CD8-positive, alpha-beta memory T cell (primary cell): ENCODE measurements around the gene SLC24A3. TPM values are rescaled to one million over a fixed set of nuclear protein-coding genes. Genes with fewer than 3 reads are reported as not detected.

Source experiments
- CTCF ChIA-PET: fragments of 350-600 bp; sonication (Branson Sonifier 250); formaldehyde crosslinking; loops from one replicate; lab custom pipeline; 2021; ENCODE audit warnings: antibody characterized with exemption; lab: Charles Lee
- POLR2A ChIA-PET: fragments of 350-600 bp; sonication (Branson Sonifier 250); formaldehyde crosslinking; loops from one replicate; lab custom pipeline; 2021; ENCODE audit warnings: antibody characterized with exemption; lab: Charles Lee
- DNase-seq, 5 donors: peaks; one replicate each; pipeline versions ENCODE4 v3.0.0 to v3.0.0-alpha.2; 2020 to 2022; ENCODE audit warnings: mixed read lengths in 1 of 5
- H3K27ac ChIP-seq: one replicate; pipeline ENCODE4 v1.7.0; 2013; ENCODE audit warnings: low read depth, mild to moderate bottlenecking, low read length, moderate library complexity
- H3K27me3 ChIP-seq: 2 replicates; pipeline ENCODE4 v1.7.0; 2013; ENCODE audit warnings: low read length, mild to moderate bottlenecking; ENCODE audit not compliant: insufficient read depth, poor library complexity, severe bottlenecking
- H3K36me3 ChIP-seq: 2 replicates; pipeline ENCODE4 v1.7.0; 2013; ENCODE audit warnings: mild to moderate bottlenecking, low read length, moderate library complexity; ENCODE audit not compliant: insufficient read depth
- H3K4me1 ChIP-seq: 2 replicates; pipeline ENCODE4 v1.7.0; 2013; ENCODE audit warnings: mild to moderate bottlenecking, low read length, moderate library complexity; ENCODE audit not compliant: insufficient read depth
- H3K4me3 ChIP-seq: 2 replicates; pipeline ENCODE4 v1.7.0; 2013; ENCODE audit warnings: mild to moderate bottlenecking, low read length
- H3K9me3 ChIP-seq: 2 replicates; pipeline ENCODE4 v1.7.0; 2013; ENCODE audit warnings: mild to moderate bottlenecking, low read length
- H3K27ac Mint-ChIP-seq, 8 donors: one replicate each; pipeline ENCODE4 v1.8.0; 2020 to 2021; ENCODE audit warnings: mixed read lengths in 8 of 8, mild to moderate bottlenecking in 6 of 8, inconsistent platforms in 3 of 8, moderate library complexity in 3 of 8
- H3K27me3 Mint-ChIP-seq, 2 donors: one replicate each; pipeline ENCODE4 v1.8.0; 2020 to 2021; ENCODE audit warnings: mixed read lengths in 2 of 2, mild to moderate bottlenecking in 1 of 2, moderate library complexity in 1 of 2
- H3K36me3 Mint-ChIP-seq, 3 donors: one replicate each; pipeline ENCODE4 v1.8.0; 2020 to 2021; ENCODE audit warnings: mixed read lengths in 3 of 3, inconsistent platforms in 1 of 3, mild to moderate bottlenecking in 1 of 3
- H3K4me1 Mint-ChIP-seq, 3 donors: one replicate each; pipeline ENCODE4 v1.8.0; 2020 to 2021; ENCODE audit warnings: mixed read lengths in 3 of 3, inconsistent platforms in 1 of 3, mild to moderate bottlenecking in 1 of 3
- H3K4me3 Mint-ChIP-seq, 7 donors: one replicate each; pipeline ENCODE4 v1.8.0; 2020 to 2021; ENCODE audit warnings: mixed read lengths in 7 of 7, mild to moderate bottlenecking in 6 of 7, moderate library complexity in 4 of 7, inconsistent platforms in 2 of 7
- H3K9me3 Mint-ChIP-seq, 5 donors: one replicate each; pipeline ENCODE4 v1.8.0; 2020 to 2022; ENCODE audit warnings: mixed read lengths in 5 of 5, mild to moderate bottlenecking in 3 of 5, moderate library complexity in 2 of 5, inconsistent platforms in 1 of 5
- polyA plus RNA-seq: library from polyadenylated mRNA; unstranded; fragments of 300-500 nt; fragmentation: Illumina TruSeq; gene quantifications from one replicate; pipeline ENCODE4 v1.2.3, GENCODE V29; 2021
- total RNA-seq, 2 experiments: library from RNA; stranded (reverse); gene quantifications; one replicate each; pipeline ENCODE4 v1.2.3, GENCODE V29; 2021

Gene SLC24A3
- total and polyA plus RNA-seq, 3 experiments from 2014 or later = not detected

GRCh38 chr20:19483309-19483708 is 270.9 kb downstream of the SLC24A3 start:
- H3K4me1 Mint-ChIP-seq = no peaks in the 10 kb centered on the region
- DNase-seq = no peak
- H3K27ac Mint-ChIP-seq = no peak overlapping the region
- Histone ChIP-seq H3K4me3 (no peak overlapping the region), H3K4me1 (no peaks in the 10 kb centered on the region), H3K27ac (no peak overlapping the region), H3K9me3 (no peaks in the 10 kb centered on the region), H3K36me3 (no peaks in the 10 kb centered on the region), H3K27me3 (no peaks in the 10 kb centered on the region)
- no peaks in the 10 kb centered on the region for H3K36me3 Mint-ChIP-seq
- POLR2A ChIA-PET = no interaction called here
- peaks cover 0 to 6% (median 0%) of the 10 kb centered on the region in 5 donors for H3K9me3 Mint-ChIP-seq
- CTCF ChIA-PET = interaction anchor here (1.0 kb wide), 1 partner anchor 14 kb away, joined by 3 read pairs; no protein-coding TSS in a partner anchor
- peaks cover 0 to 3% of the 10 kb centered on the region in 2 donors for H3K27me3 Mint-ChIP-seq
- no peak overlapping the region for H3K4me3 Mint-ChIP-seq

- no peaks in the 10 kb centered on the region for H3K9me3 ChIP-seq
- no peak overlapping the region for H3K4me3 ChIP-seq
- no peak overlapping the region for H3K27ac ChIP-seq
- Mint-ChIP-seq H3K27ac (no peak overlapping the region), H3K4me1 (no peaks in the 10 kb centered on the region), H3K4me3 (no peak overlapping the region), H3K9me3 (peaks cover 0 to 4% (median 0%) of the 10 kb centered on the region in 5 donors), H3K36me3 (no peaks in the 10 kb centered on the region), H3K27me3 (peaks cover 0 to 3% of the 10 kb centered on the region in 2 donors)
- ChIA-PET POLR2A (no interaction called here), CTCF (no interaction called here)
- no peaks in the 10 kb centered on the region for H3K4me1 ChIP-seq
- DNase-seq = no peak
- H3K27me3 ChIP-seq = no peaks in the 10 kb centered on the region
- H3K36me3 ChIP-seq = no peaks in the 10 kb centered on the region
These were observed 274.0 kb downstream of the SLC24A3 start for GRCh38 chr20:19486446-19486845.

GRCh38 chr20:19487420-19487819 is 275.0 kb downstream of the SLC24A3 start:
- Mint-ChIP-seq H3K4me3 (no peak overlapping the region), H3K9me3 (peaks cover 0 to 2% (median 0%) of the 10 kb centered on the region in 5 donors), H3K27me3 (peaks cover 0 to 1% of the 10 kb centered on the region in 2 donors), H3K27ac (no peak overlapping the region), H3K4me1 (no peaks in the 10 kb centered on the region), H3K36me3 (no peaks in the 10 kb centered on the region)
- Histone ChIP-seq H3K9me3 (no peaks in the 10 kb centered on the region), H3K27ac (no peak overlapping the region), H3K4me3 (no peak overlapping the region), H3K27me3 (no peaks in the 10 kb centered on the region), H3K4me1 (no peaks in the 10 kb centered on the region), H3K36me3 (no peaks in the 10 kb centered on the region)
- no peak for DNase-seq
- CTCF ChIA-PET = no interaction called here
- POLR2A ChIA-PET = no interaction called here

- H3K9me3 ChIP-seq = no peaks in the 10 kb centered on the region
These were observed 278.8 kb downstream of the SLC24A3 start for GRCh38 chr20:19491241-19491640.

GRCh38 chr20:19492116-19492515 is 279.7 kb downstream of the SLC24A3 start:
- H3K36me3 ChIP-seq = no peaks in the 10 kb centered on the region
- no peaks in the 10 kb centered on the region for H3K9me3 ChIP-seq
- CTCF ChIA-PET = no interaction called here
- Mint-ChIP-seq H3K4me1 (no peaks in the 10 kb centered on the region), H3K4me3 (no peak overlapping the region), H3K36me3 (no peaks in the 10 kb centered on the region), H3K27me3 (no peaks in the 10 kb centered on the region), H3K9me3 (no peaks in the 10 kb centered on the region), H3K27ac (no peak overlapping the region)
- H3K4me3 ChIP-seq = no peak overlapping the region
- H3K4me1 ChIP-seq = no peaks in the 10 kb centered on the region
- DNase-seq = no peak
- POLR2A ChIA-PET = no interaction called here
- no peak overlapping the region for H3K27ac ChIP-seq
- no peaks in the 10 kb centered on the region for H3K27me3 ChIP-seq

More at GRCh38 chr20:19491241-19491640, 278.8 kb downstream of the SLC24A3 start:
- POLR2A ChIA-PET = no interaction called here
- Mint-ChIP-seq H3K27me3 (no peaks in the 10 kb centered on the region), H3K4me3 (no peak overlapping the region), H3K9me3 (no peaks in the 10 kb centered on the region), H3K4me1 (no peaks in the 10 kb centered on the region), H3K27ac (no peak overlapping the region), H3K36me3 (no peaks in the 10 kb centered on the region)
- Histone ChIP-seq H3K27me3 (no peaks in the 10 kb centered on the region), H3K4me1 (no peaks in the 10 kb centered on the region), H3K27ac (no peak overlapping the region), H3K4me3 (no peak overlapping the region), H3K36me3 (no peaks in the 10 kb centered on the region)
- CTCF ChIA-PET = no interaction called here
- no peak for DNase-seq

- no peaks in the 10 kb centered on the region for H3K9me3 ChIP-seq
- H3K36me3 Mint-ChIP-seq = no peaks in the 10 kb centered on the region
- H3K9me3 Mint-ChIP-seq = no peaks in the 10 kb centered on the region
- H3K27me3 ChIP-seq = no peaks in the 10 kb centered on the region
- H3K27ac Mint-ChIP-seq = no peak overlapping the region
- no peaks in the 10 kb centered on the region for H3K4me1 ChIP-seq
- no peak for DNase-seq
- H3K27ac ChIP-seq = no peak overlapping the region
- no peak overlapping the region for H3K4me3 Mint-ChIP-seq
- H3K4me1 Mint-ChIP-seq = no peaks in the 10 kb centered on the region
- no peaks in the 10 kb centered on the region for H3K27me3 Mint-ChIP-seq
- ChIA-PET CTCF (no interaction called here), POLR2A (no interaction called here)
- no peaks in the 10 kb centered on the region for H3K36me3 ChIP-seq
- H3K4me3 ChIP-seq = no peak overlapping the region
These were observed 280.4 kb downstream of the SLC24A3 start for GRCh38 chr20:19492687-19493336.

GRCh38 chr20:19493794-19494495 is 281.5 kb downstream of the SLC24A3 start:
- Mint-ChIP-seq H3K4me1 (peaks cover 0 to 3% (median 0%) of the 10 kb centered on the region in 3 donors), H3K9me3 (no peaks in the 10 kb centered on the region), H3K27ac (no peak overlapping the region), H3K4me3 (no peak overlapping the region), H3K36me3 (no peaks in the 10 kb centered on the region), H3K27me3 (peaks cover 0 to 3% of the 10 kb centered on the region in 2 donors)
- ChIA-PET CTCF (no interaction called here), POLR2A (no interaction called here)
- Histone ChIP-seq H3K27ac (no peak overlapping the region), H3K36me3 (no peaks in the 10 kb centered on the region), H3K9me3 (no peaks in the 10 kb centered on the region), H3K4me3 (no peak overlapping the region), H3K4me1 (no peaks in the 10 kb centered on the region), H3K27me3 (no peaks in the 10 kb centered on the region)
- DNase-seq = no peak

- Mint-ChIP-seq H3K27me3 (peaks cover 0 to 3% of the 10 kb centered on the region in 2 donors), H3K9me3 (no peaks in the 10 kb centered on the region), H3K36me3 (no peaks in the 10 kb centered on the region), H3K4me1 (peaks cover 0 to 3% (median 0%) of the 10 kb centered on the region in 3 donors), H3K27ac (no peak overlapping the region), H3K4me3 (no peak overlapping the region)
- ChIA-PET POLR2A (no interaction called here), CTCF (no interaction called here)
- Histone ChIP-seq H3K27me3 (no peaks in the 10 kb centered on the region), H3K27ac (no peak overlapping the region), H3K36me3 (no peaks in the 10 kb centered on the region), H3K9me3 (no peaks in the 10 kb centered on the region), H3K4me3 (no peak overlapping the region), H3K4me1 (no peaks in the 10 kb centered on the region)
- no peak for DNase-seq
These were observed 283.7 kb downstream of the SLC24A3 start for GRCh38 chr20:19495905-19496703.
